ENCODE results near the gene DMP1.

Gene DMP1, protein sequence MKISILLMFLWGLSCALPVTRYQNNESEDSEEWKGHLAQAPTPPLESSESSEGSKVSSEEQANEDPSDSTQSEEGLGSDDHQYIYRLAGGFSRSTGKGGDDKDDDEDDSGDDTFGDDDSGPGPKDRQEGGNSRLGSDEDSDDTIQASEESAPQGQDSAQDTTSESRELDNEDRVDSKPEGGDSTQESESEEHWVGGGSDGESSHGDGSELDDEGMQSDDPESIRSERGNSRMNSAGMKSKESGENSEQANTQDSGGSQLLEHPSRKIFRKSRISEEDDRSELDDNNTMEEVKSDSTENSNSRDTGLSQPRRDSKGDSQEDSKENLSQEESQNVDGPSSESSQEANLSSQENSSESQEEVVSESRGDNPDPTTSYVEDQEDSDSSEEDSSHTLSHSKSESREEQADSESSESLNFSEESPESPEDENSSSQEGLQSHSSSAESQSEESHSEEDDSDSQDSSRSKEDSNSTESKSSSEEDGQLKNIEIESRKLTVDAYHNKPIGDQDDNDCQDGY

DNA sequence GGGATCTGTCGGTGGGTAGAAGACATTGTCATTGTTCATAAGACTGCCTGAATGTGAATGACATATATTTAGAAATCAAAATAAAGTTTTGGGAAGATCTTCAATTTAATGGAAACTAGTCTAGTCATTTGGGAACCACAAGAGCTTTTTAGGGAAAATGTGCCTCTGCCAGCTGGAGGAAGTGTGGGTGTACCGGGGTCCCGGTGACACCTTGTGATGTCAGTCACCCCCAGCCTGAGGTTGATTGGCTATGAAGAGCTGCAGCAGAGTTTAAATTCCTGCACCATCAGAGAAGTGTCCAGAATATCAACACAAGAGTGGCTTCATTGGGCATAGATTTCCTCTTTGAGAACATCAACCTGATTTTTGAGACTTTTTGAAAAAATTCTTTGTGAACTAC lies at the start of gene DMP1:
TSS of gene DMP1 (plus strand) at position 301 of the 400 bp plus-strand sequence. CDS start 6,213 bp downstream, outside the sequence.
- in situ Hi-C loops (cut with HindIII; ENCODE audit: low sequenced_read_pairs), result no loop called here

GRCh38 chr4:87601361-87601760 lies 48.7 kb upstream of the DMP1 start:
- in situ Hi-C loops (cut with HindIII; ENCODE audit: low sequenced_read_pairs), result no loop called here
- TF ChIP-seq CTCF (IDR thresholded peaks at IDR 0.05; ENCODE audit: low read depth, low read length), result no peak
- H3K4me3 ChIP-seq (ENCODE audit: low read depth, low read length), result no peak overlapping the region
- DNase-seq (ENCODE audit: low read depth, low spot score), result no peak

More for the DNA sequence above, at the start of gene DMP1:
- no peak within 1 kb of the TSS for H3K4me3 ChIP-seq (ENCODE audit: low read depth, low read length)
- no peak for DNase-seq (ENCODE audit: low read depth, low spot score)
- TF ChIP-seq CTCF (IDR thresholded peaks at IDR 0.05; ENCODE audit: low read depth, low read length), result no peak

GRCh38 chr4:87608229-87608628 lies 41.9 kb upstream of the DMP1 start, which contains the start of gene DSPP:
Gene DSPP (plus strand): TSS chr4:87608529. CDS start chr4:87610909, 2,380 bp downstream.
- no peak for TF ChIP-seq CTCF (IDR thresholded peaks at IDR 0.05; ENCODE audit: low read depth, low read length)
- in situ Hi-C loops (cut with HindIII; ENCODE audit: low sequenced_read_pairs), result no loop called here
- DNase-seq (ENCODE audit: low read depth, low spot score), result no peak
- no peak within 1 kb of the TSS for H3K4me3 ChIP-seq (ENCODE audit: low read depth, low read length)

DNA sequence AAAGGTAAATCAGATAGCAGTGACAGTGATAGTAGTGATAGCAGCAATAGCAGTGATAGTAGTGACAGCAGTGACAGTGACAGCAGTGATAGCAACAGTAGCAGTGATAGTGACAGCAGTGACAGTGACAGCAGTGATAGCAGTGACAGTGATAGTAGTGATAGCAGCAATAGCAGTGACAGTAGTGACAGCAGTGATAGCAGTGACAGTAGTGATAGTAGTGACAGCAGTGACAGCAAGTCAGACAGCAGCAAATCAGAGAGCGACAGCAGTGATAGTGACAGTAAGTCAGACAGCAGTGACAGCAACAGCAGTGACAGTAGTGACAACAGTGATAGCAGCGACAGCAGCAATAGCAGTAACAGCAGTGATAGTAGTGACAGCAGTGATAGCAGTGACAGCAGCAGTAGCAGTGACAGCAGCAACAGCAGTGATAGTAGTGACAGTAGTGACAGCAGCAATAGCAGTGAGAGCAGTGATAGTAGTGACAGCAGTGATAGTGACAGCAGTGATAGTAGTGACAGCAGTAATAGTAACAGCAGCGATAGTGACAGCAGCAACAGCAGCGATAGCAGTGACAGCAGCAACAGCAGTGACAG lies 35.7 kb upstream of the DMP1 start:
- H3K4me3 ChIP-seq (ENCODE audit: low read depth, low read length), result no peak overlapping the region
- in situ Hi-C loops (cut with HindIII; ENCODE audit: low sequenced_read_pairs), result no loop called here
- DNase-seq (ENCODE audit: low read depth, low spot score), result no peak
- TF ChIP-seq CTCF (IDR thresholded peaks at IDR 0.05; ENCODE audit: low read depth, low read length), result no peak

- TF ChIP-seq CTCF (IDR thresholded peaks at IDR 0.05; ENCODE audit: low read depth, low read length), result no peak
- DNase-seq (ENCODE audit: low read depth, low spot score), result no peak
- no peak overlapping the region for H3K4me3 ChIP-seq (ENCODE audit: low read depth, low read length)
- in situ Hi-C loops (cut with HindIII; ENCODE audit: low sequenced_read_pairs), result no loop called here
These were observed 33.8 kb upstream of the DMP1 start for GRCh38 chr4:87616268-87616667.

- TF ChIP-seq CTCF (IDR thresholded peaks at IDR 0.05; ENCODE audit: low read depth, low read length), result no peak
- in situ Hi-C loops (cut with HindIII; ENCODE audit: low sequenced_read_pairs), result no loop called here
- DNase-seq (ENCODE audit: low read depth, low spot score), result no peak
- no peak overlapping the region for H3K4me3 ChIP-seq (ENCODE audit: low read depth, low read length)
These were observed 30.0 kb upstream of the DMP1 start for GRCh38 chr4:87620086-87620485.

Measured in astrocyte of the spinal cord (primary cell).